H1 (cell line): ENCODE results near the gene OSGEPL1. TPM values are rescaled to one million over a fixed set of nuclear protein-coding genes. Genes with fewer than 3 reads are reported as not detected.

ENCODE experiments used
- BACH1 ChIP-seq: IDR thresholded peaks from 2 replicates; pipeline ENCODE4 v1.6.1; 2012; ENCODE audit warnings: low read length, improper control_type of control experiment
- CBX8 ChIP-seq: fragments of 300-800, 300-1000 bp; sonication (generic); IDR thresholded peaks from 2 replicates; pipeline ENCODE4 v1.7.1; 2016; ENCODE audit warnings: low read depth, low read length, borderline replicate concordance
- CHD2 ChIP-seq: IDR thresholded peaks from 2 replicates; pipeline ENCODE4 v1.6.1; 2012; ENCODE audit warnings: low read length, improper control_type of control experiment
- CHD7 ChIP-seq: fragments of 300-600 bp; sonication (generic); IDR thresholded peaks from 2 replicates; pipeline ENCODE4 v1.7.1; 2012; ENCODE audit warnings: low read length, moderate library complexity, mild to moderate bottlenecking, inconsistent platforms; ENCODE audit not compliant: insufficient replicate concordance
- CREB1 ChIP-seq: IDR thresholded peaks from 2 replicates; pipeline ENCODE4 v1.6.1; 2012; ENCODE audit warnings: inconsistent platforms
- EZH2 ChIP-seq: fragments of 200-600 bp; sonication (generic); IDR thresholded peaks from 2 replicates; pipeline ENCODE4 v1.7.1; 2012; ENCODE audit warnings: low read depth, mild to moderate bottlenecking, moderate library complexity, low read length, inconsistent platforms; ENCODE audit not compliant: severe bottlenecking
- HDAC6 ChIP-seq: IDR thresholded peaks from one replicate; pipeline ENCODE4 v1.7.1; 2012; ENCODE audit warnings: low read depth, mild to moderate bottlenecking, inconsistent platforms, low read length, moderate library complexity
- JUND ChIP-seq: IDR thresholded peaks from 2 replicates; pipeline ENCODE4 v1.6.1; 2011; ENCODE audit warnings: mild to moderate bottlenecking, improper control_type of control experiment, low read length
- KDM5A ChIP-seq: fragments of 200-600 bp; IDR thresholded peaks from 2 replicates; pipeline ENCODE4 v1.7.1; 2012; ENCODE audit warnings: mild to moderate bottlenecking, low read length, inconsistent platforms, mixed read lengths
- NRF1 ChIP-seq: IDR thresholded peaks from 2 replicates; pipeline ENCODE4 v1.6.1; 2011; ENCODE audit warnings: mild to moderate bottlenecking, low read depth, low read length, improper control_type of control experiment
- SP1 ChIP-seq: IDR thresholded peaks from 2 replicates; pipeline ENCODE4 v1.6.1; 2011; ENCODE audit warnings: low read depth, low read length
- polyA plus RNA-seq, 7 experiments: library from polyadenylated mRNA; depleted of rRNA in 3 of 7; stranded (reverse) in 5 of 7; unstranded in 2 of 7; fragments of >200 nt in 5 of 7; fragments of 200-250 nt in 2 of 7; gene quantifications; 1 replicate in 5 of 7; 2 replicates in 1 of 7; 4 replicates in 1 of 7; pipeline versions ENCODE4 v1.2.1 to v1.2.3, GENCODE V29; 2011 to 2013; ENCODE audit warnings: missing spikeins in 2 of 7, mixed read lengths in 2 of 7
- total RNA-seq: library from RNA; stranded (reverse); fragmentation: NEBNext Ultra II Directional; extraction: Animal tissue kit (Norgen Biotek cat#: 25700); gene quantifications from 2 replicates; pipeline ENCODE4 v1.2.1, GENCODE V29; 2021

OSGEPL1 gene
- total and polyA plus RNA-seq, 2 of the 8 experiments (the other 6 are each of a cell fraction or from before 2014, with no cell fraction given) = 7.1 to 15.7 TPM

GRCh38 chr2:189797902-189798301, 35.3 kb upstream of the OSGEPL1 start (continued):
- TF ChIP-seq CHD7 (no peak), NRF1 (no peak), CHD2 (no peak), HDAC6 (no peak), CBX8 (no peak), EZH2 (no peak), BACH1 (no peak), KDM5A (no peak), JUND (no peak), CREB1 (no peak), SP1 (no peak)
- TF ChIP-seq, all 59 proteins: peak for 0
